Measurements from ENCODE around the gene KANSL1. TPM values are rescaled to one million over a fixed set of nuclear protein-coding genes. Genes with fewer than 3 reads are reported as not detected.

Gene KANSL1
- total RNA-seq, 1 donor from 2014 or later, result 56.2 TPM

DNA sequence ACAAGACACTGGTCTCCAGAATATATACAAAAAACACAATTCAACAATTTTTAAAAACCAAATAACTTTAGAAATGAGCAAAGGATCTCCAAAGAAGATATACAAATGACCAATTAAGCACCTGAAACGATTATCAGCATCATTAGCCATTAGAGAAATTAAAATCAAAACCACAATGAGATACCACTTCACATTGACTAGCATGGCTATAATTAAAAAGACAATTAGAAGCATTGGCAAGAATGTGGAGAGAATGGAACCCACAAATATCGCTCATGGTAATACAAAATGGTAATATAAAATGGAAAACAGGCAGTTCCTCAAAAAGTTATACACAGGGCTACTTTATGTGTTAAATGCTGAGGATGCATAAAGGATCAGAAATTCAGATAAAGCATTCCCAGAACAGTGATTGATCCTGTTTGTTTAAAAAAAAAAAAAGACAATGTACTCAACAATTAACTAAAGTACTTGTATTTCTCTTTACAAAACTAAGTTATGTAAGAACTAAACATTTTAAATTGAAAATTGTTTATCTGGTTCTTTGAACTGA, 52.5 kb downstream of the KANSL1 start:
- no peak for DNase-seq (ENCODE audit: low read depth)
- Histone ChIP-seq H3K36me3 (ENCODE audit: control insufficient read depth, insufficient read depth, low read length) (no peaks in the 10 kb centered on the region), H3K27me3 (ENCODE audit: control insufficient read depth, insufficient read depth, low read length) (no peaks in the 10 kb centered on the region), H3K4me3 (ENCODE audit: low read depth, low read length) (no peak overlapping the region)
- TF ChIP-seq, protein P1, sequence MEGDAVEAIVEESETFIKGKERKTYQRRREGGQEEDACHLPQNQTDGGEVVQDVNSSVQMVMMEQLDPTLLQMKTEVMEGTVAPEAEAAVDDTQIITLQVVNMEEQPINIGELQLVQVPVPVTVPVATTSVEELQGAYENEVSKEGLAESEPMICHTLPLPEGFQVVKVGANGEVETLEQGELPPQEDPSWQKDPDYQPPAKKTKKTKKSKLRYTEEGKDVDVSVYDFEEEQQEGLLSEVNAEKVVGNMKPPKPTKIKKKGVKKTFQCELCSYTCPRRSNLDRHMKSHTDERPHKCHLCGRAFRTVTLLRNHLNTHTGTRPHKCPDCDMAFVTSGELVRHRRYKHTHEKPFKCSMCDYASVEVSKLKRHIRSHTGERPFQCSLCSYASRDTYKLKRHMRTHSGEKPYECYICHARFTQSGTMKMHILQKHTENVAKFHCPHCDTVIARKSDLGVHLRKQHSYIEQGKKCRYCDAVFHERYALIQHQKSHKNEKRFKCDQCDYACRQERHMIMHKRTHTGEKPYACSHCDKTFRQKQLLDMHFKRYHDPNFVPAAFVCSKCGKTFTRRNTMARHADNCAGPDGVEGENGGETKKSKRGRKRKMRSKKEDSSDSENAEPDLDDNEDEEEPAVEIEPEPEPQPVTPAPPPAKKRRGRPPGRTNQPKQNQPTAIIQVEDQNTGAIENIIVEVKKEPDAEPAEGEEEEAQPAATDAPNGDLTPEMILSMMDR (IDR thresholded peaks at IDR 0.05; ENCODE audit: insufficient read depth, low read length, poor library complexity, severe bottlenecking), result no peak

DNA sequence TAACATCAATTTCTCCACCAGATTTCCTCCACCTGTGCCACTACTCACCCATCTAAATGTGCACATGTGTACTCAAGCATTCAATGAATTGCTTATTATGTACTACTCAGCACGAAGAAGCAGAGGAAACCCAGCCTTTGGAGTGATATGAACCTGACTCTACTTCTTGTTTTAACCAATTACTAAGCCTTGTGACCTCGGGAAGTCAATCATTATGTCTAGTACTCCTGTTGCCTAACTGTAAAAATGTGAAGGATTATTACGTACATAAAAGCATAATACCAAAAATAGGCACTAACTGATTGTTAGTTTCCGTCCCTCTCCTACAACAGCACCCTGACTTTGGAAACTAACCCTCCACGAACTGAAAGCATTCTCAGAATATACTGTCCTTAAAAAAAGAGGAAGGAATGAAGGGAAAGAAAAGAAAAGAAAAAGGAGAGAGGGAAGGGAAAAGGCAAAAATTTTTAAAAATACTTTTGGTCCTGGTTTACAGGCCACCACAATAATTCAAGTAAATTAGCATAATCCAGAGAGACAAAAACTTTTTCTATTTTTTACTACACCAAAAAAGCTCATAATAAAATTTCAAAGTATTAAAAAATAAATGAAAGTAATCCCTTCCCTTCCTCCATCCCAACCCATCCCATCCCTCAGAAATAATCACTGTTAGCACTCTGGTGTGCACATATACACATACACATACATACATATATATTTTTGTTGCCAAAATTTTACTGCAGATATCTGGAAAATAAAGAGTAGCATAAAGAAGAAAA, 53.6 kb downstream of the KANSL1 start:
- H3K27me3 ChIP-seq (ENCODE audit: control insufficient read depth, insufficient read depth, low read length), result no peaks in the 10 kb centered on the region
- H3K36me3 ChIP-seq (ENCODE audit: control insufficient read depth, insufficient read depth, low read length), result no peaks in the 10 kb centered on the region
- TF ChIP-seq, protein P1 (IDR thresholded peaks at IDR 0.05; ENCODE audit: insufficient read depth, low read length, poor library complexity, severe bottlenecking), result no peak
- H3K4me3 ChIP-seq (ENCODE audit: low read depth, low read length), result no peak overlapping the region
- DNase-seq (ENCODE audit: low read depth), result no peak

DNA sequence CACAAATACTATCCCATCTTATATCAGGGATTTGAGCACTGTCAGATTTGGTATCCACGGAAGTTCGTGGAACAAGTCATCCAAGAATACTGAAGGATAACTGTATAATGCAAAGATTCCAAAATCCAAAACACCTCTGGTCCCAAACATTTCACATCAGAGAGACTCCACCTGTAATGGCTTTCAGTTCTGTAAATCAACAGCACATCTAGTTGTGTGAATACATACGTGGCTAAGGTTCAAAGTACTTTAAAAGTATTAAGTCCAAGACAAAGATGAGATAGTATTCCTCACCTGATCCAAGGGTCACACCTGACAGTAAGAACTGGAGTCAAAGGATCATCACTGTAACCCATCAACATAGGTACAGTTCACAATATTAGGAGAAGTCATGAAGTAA, 54.8 kb downstream of the KANSL1 start:
- no peak for DNase-seq (ENCODE audit: low read depth)
- Histone ChIP-seq H3K4me3 (ENCODE audit: low read depth, low read length) (no peak overlapping the region), H3K27me3 (ENCODE audit: control insufficient read depth, insufficient read depth, low read length) (no peaks in the 10 kb centered on the region), H3K36me3 (ENCODE audit: control insufficient read depth, insufficient read depth, low read length) (no peaks in the 10 kb centered on the region)
- TF ChIP-seq, protein P1 (IDR thresholded peaks at IDR 0.05; ENCODE audit: insufficient read depth, low read length, poor library complexity, severe bottlenecking), result no peak

DNA sequence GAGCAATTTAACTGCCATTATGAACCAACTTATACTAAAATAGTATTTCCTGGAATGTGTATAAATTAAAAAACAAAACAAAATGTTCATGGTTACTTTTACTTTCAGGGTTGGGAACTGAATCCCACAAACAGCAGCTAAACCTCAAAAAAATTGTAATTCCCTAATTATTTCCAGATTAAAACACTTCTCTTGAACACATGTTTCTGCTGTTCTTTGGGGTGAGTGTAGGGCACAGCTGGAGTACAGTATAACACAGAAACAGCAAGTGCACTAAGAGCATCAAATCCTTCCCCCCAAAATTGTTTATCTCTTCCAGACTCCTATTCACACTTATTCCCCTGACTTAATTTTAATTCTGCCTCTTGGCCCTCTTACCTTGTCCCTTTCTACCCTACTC, 56.4 kb downstream of the KANSL1 start:
- no peaks in the 10 kb centered on the region for H3K36me3 ChIP-seq (ENCODE audit: control insufficient read depth, insufficient read depth, low read length)
- TF ChIP-seq, protein P1 (IDR thresholded peaks at IDR 0.05; ENCODE audit: insufficient read depth, low read length, poor library complexity, severe bottlenecking), result no peak
- DNase-seq (ENCODE audit: low read depth), result no peak
- H3K27me3 ChIP-seq (ENCODE audit: control insufficient read depth, insufficient read depth, low read length), result no peaks in the 10 kb centered on the region
- H3K4me3 ChIP-seq (ENCODE audit: low read depth, low read length), result no peak overlapping the region

DNA sequence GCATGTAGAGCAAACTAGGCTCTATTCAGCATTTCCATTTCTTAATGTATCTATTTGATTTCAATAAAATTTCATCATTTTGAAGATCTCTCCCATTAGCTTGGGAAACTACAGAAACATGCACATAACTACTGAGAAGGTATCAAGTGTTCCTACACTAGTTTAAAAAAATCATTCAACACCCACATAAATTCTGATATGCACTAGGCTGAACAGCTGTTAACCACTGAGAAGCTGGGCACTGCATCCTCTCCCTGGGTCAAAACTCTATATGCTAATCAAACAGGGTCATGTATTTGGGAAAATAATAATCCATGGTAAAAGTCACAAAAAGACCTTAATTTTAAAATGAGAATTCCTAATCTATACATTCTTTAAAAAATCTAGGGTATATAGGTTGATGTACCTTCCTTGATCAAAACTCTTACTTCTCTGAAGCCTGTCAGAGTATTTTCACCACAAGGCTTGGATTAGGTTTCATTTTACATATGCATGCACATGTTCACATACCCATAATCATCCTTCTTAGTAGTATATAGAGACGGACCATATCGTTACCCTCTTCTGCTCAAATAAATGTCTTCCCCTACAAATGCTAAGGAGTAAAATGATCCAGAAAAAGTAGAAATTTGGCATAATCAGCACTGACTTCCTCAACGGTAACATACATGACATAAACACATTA, 57.2 kb downstream of the KANSL1 start:
- no peak for DNase-seq (ENCODE audit: low read depth)
- no peaks in the 10 kb centered on the region for H3K36me3 ChIP-seq (ENCODE audit: control insufficient read depth, insufficient read depth, low read length)
- H3K27me3 ChIP-seq (ENCODE audit: control insufficient read depth, insufficient read depth, low read length), result no peaks in the 10 kb centered on the region
- TF ChIP-seq, protein P1 (IDR thresholded peaks at IDR 0.05; ENCODE audit: insufficient read depth, low read length, poor library complexity, severe bottlenecking), result no peak
- H3K4me3 ChIP-seq (ENCODE audit: low read depth, low read length), result no peak overlapping the region
